Lower leg skin (tissue), 4 donors: Measurements from ENCODE around the gene NEAT1. TPM values are rescaled to one million over a fixed set of nuclear protein-coding genes. Genes with fewer than 3 reads are reported as not detected.

Source experiments
- DNase-seq, 2 donors: peaks; one replicate each; pipeline ENCODE4 v3.0.0-alpha.2; 2019; ENCODE audit warnings: low spot score in 2 of 2
- H3K4me3 ChIP-seq: fragments of 200-600 bp; sonication (generic); 2 replicates; pipeline ENCODE4 v1.5.1; 2017; ENCODE audit warnings: mild to moderate bottlenecking, low read depth; ENCODE audit not compliant: poor library complexity, severe bottlenecking
- CTCF ChIP-seq, 3 donors: fragments of 450-650 bp; IDR thresholded peaks; one replicate each; pipeline ENCODE4 v1.5.1; 2016; ENCODE audit warnings: antibody characterized with exemption in 3 of 3, mild to moderate bottlenecking in 3 of 3, moderate library complexity in 2 of 3
- POLR2A ChIP-seq, 2 donors: fragments of 450-650 bp; IDR thresholded peaks; one replicate each; pipeline ENCODE4 v1.6.1; 2016 to 2017; ENCODE audit warnings: antibody characterized with exemption in 2 of 2, mild to moderate bottlenecking in 1 of 2, moderate library complexity in 1 of 2
- WGBS, 2 donors: methylation state at CpG; one replicate each; pipeline ENCODE4 v1.1.5; 2018; 5-methylcytosine and 5-hydroxymethylcytosine counted together
- intact Hi-C: fragments of 100-400 bp; cut with DNase I; formaldehyde crosslinking; loops from one replicate; pipeline ENCODE4 v1.15.0; 2023; ENCODE audit warnings: low total_unique reads
- total RNA-seq, 4 donors: library from RNA; depleted of rRNA; stranded (reverse); fragments of >200 nt; gene quantifications; one replicate each; pipeline ENCODE4 v1.1.0, GENCODE V29; 2016

The NEAT1 gene
- total RNA-seq, 4 donors from 2014 or later: 147 to 645 (median 301) TPM

- intact Hi-C loops: no loop called here
- TF ChIP-seq POLR2A (IDR thresholded peaks at IDR 0.05): no peak
- TF ChIP-seq CTCF (IDR thresholded peaks at IDR 0.05): no peak
These were observed 15.9 kb downstream of the NEAT1 start for GRCh38 chr11:65438257-65439151.

GRCh38 chr11:65439331-65440181, 17.0 kb downstream of the NEAT1 start:
- intact Hi-C loops: no loop called here
- 78% methylated on average over 7 of the region's 7 CpGs for WGBS, 2 donors
- DNase-seq: peak in 1 of 2 donors; percentile 74
- H3K4me3 ChIP-seq: no peak overlapping the region
- TF ChIP-seq POLR2A (IDR thresholded peaks at IDR 0.05): no peak
- TF ChIP-seq CTCF (IDR thresholded peaks at IDR 0.05): no peak

More at GRCh38 chr11:65438257-65439151, 15.9 kb downstream of the NEAT1 start:
- 77 to 86% methylated on average over 9 of the region's 9 CpGs for WGBS, 2 donors
- H3K4me3 ChIP-seq: no peak overlapping the region
- DNase-seq: no peak

- intact Hi-C loops: no loop called here
- peak in 1 of 2 donors; percentile 83 for DNase-seq
- no peak overlapping the region for H3K4me3 ChIP-seq
These were observed 18.4 kb downstream of the NEAT1 start for GRCh38 chr11:65440831-65441499.

GRCh38 chr11:65442842-65443331, 20.3 kb downstream of the NEAT1 start:
- peak in 1 of 2 donors; percentile 85 for DNase-seq
- TF ChIP-seq POLR2A (IDR thresholded peaks at IDR 0.05) (no peak), CTCF (IDR thresholded peaks at IDR 0.05) (no peak)
- 55 to 60% methylated on average over 9 of the region's 9 CpGs for WGBS, 2 donors
- H3K4me3 ChIP-seq: no peak overlapping the region
- intact Hi-C loops: no loop called here

More at GRCh38 chr11:65440831-65441499, 18.4 kb downstream of the NEAT1 start:
- TF ChIP-seq POLR2A (IDR thresholded peaks at IDR 0.05): no peak
- TF ChIP-seq CTCF (IDR thresholded peaks at IDR 0.05): no peak
- WGBS, 2 donors: 46 to 49% methylated on average over 8 of the region's 8 CpGs

- intact Hi-C loops: no loop called here
- no peak overlapping the region for H3K4me3 ChIP-seq
- 71 to 79% methylated on average over 11 to 14 of the region's 14 CpGs for WGBS, 2 donors
- DNase-seq: peak in 1 of 2 donors; percentile 89
- no peak for TF ChIP-seq CTCF (IDR thresholded peaks at IDR 0.05)
These were observed 21.9 kb downstream of the NEAT1 start for GRCh38 chr11:65444314-65445051.
